ENCODE data around the gene SLC29A1. TPM values are rescaled to one million over a fixed set of nuclear protein-coding genes. Genes with fewer than 3 reads are reported as not detected.

The SLC29A1 gene
- total and polyA plus RNA-seq, 9 of the 15 experiments (the other 6 are each of a cell fraction or from before 2014, with no cell fraction given) = 18.9 to 170 (median 57.7) TPM

DNA sequence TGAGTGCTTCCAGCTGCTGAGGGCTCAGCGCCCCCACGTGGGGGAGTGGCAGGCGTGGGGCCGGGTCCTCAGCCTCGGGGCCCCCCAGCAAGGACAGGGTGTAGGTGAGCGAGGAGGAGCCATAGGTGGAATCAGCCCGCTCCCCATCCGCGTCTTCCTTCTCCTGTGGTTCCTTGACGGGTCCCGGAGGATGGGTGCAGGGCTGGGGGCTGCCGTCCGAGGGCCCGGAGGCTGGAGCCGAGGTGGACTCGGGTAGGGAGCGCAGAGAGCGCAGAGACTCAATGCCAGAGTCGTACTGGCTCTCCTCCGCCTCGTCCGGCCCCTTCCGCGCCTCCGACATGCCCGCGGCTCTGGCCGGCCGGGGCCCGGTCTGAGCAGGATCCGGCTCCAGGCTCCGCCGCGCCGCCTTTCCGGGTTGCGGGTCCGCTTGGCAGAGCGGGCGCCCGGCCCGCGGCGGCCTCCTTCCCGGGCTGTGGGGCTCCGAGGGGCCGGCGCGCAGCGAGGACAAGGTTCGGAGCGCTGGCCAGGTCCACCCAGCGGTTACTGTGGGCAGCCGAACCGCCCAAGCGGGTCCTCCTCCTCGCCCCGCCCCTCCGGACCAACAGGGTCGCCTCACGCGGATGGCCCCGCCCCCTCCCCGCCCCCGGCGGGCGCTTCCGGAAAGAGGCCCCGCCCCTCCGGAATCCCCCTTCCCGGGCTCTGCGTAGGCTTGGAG, 41.8 kb downstream of the SLC29A1 start, which contains the start of gene NFKBIE:
NFKBIE (minus strand) TSS at position 545 of the 715 bp plus-strand sequence; CDS start at position 340, 205 bp downstream.
- H2AFZ ChIP-seq (ENCODE audit: low read depth, low read length) = peak within 1 kb of the TSS; percentile 86
- CTCF ChIA-PET (ENCODE audit: low intra/inter-chr PET ratio) = interaction anchor here (0.6 to 1.0 kb wide), 2 partner anchors 73 to 168 kb away, joined by 3 to 5 read pairs; no protein-coding TSS in a partner anchor
- H3K27ac ChIP-seq (ENCODE audit: extremely low read depth, low read depth, low read length) = peak within 1 kb of the TSS; percentile 74
- peaks cover 26% of the 10 kb centered on the region; the same call in 1 of the 3 replicates for H3K36me3 ChIP-seq (ENCODE audit: control insufficient read depth, insufficient read depth, low read length)
- H3K9me1 ChIP-seq (ENCODE audit: control insufficient read depth, insufficient read depth, low read length) = no peaks in the 10 kb centered on the region
- POLR2A ChIA-PET = interaction anchor here (0.6 to 8.2 kb wide), 6 partner anchors 10 to 133 kb away, joined by 3 to 69 read pairs (median 4); partner anchors contain the start of genes CDC5L and HSP90AB1
- H3K9ac ChIP-seq (ENCODE audit: insufficient read depth in 1 of 2, low read depth in 2 of 2, low read length in 2 of 2) = peak within 1 kb of the TSS; percentile 74 to 94
- H3K79me2 ChIP-seq (ENCODE audit: control insufficient read depth, insufficient read depth, low read length) = peaks cover 17% of the 10 kb centered on the region
- peak within 1 kb of the TSS; percentile 90 for H3K4me2 ChIP-seq (ENCODE audit: insufficient read depth, low read length)
- BruUV-seq (replicated peaks) = no TSS peak
- H3K4me1 ChIP-seq (replicated peaks in 1 of 2; ENCODE audit: control insufficient read depth in 2 of 2, insufficient read depth in 2 of 2, low read length in 2 of 2) = peaks cover 19 to 31% of the 10 kb centered on the region in 2 experiments; a peak in 4 of 5 replicates
- H3K27me3 ChIP-seq (ENCODE audit: control insufficient read depth in 2 of 2, insufficient read depth in 2 of 2, low read length in 2 of 2) = peaks cover 16 to 17% of the 10 kb centered on the region in 2 experiments
- 0% methylated on average over 50 of the region's 72 CpGs for WGBS (ENCODE audit: insufficient coverage, low coverage, missing lambda C conversion rate)
- DNase-seq (ENCODE audit: extremely low read depth in 1 of 4, low spot score in 3 of 4) = peak; percentile 95 to 99 (median 99)
- peaks cover 3% of the 10 kb centered on the region; the same call in 1 of the 2 replicates for H4K20me1 ChIP-seq (replicated peaks; ENCODE audit: control insufficient read depth, insufficient read depth, low read length)
- peak; percentile 84 for ATAC-seq
- no peaks in the 10 kb centered on the region for H3K9me3 ChIP-seq (replicated peaks; ENCODE audit: control insufficient read depth, insufficient read depth, low read depth, low read length)
- H3K4me3 ChIP-seq = peak within 1 kb of the TSS; percentile 83
- peak; percentile 58 for FAIRE-seq
- intact Hi-C loops (cut with micrococcal nuclease) (loop anchor here (5.0 kb wide), 1 partner anchor 168 kb away; no protein-coding TSS in a partner anchor), in situ Hi-C loops (cut with MboI) (loop anchor here (5.0 kb wide), 1 partner anchor 77 kb away; the partner anchor contains the start of gene SPATS1)
- TF ChIP-seq BCOR (IDR thresholded peaks at IDR 0.05) (0 out of 2 replicates have a peak, but pooled peaks have one; percentile 41), KLF13 (tag; IDR thresholded peaks at IDR 0.05; ENCODE audit: borderline replicate concordance, low read depth) (0 out of 2 replicates have a peak, but pooled peaks have one; percentile 18), BMI1 (IDR thresholded peaks at IDR 0.05; ENCODE audit: low read length) (no peak), TCF3 (CRISPR knock-in tag; IDR thresholded peaks at IDR 0.05) (no peak), JUND (IDR thresholded peaks at IDR 0.05; ENCODE audit: borderline replicate concordance, low read depth, low read length) (peak; percentile 12), JUND (tag; IDR thresholded peaks at IDR 0.05; ENCODE audit: borderline replicate concordance, low read depth, low read length) (no peak), NFATC3 (IDR thresholded peaks at IDR 0.05) (no peak), USF1 (CRISPR knock-in tag; IDR thresholded peaks at IDR 0.05) (peak; percentile 65), KAT7 (CRISPR knock-in tag; IDR thresholded peaks at IDR 0.05; ENCODE audit: borderline replicate concordance) (peak; percentile 95), RBFOX2 (IDR thresholded peaks at IDR 0.05; ENCODE audit: low read depth, low read length) (peak; percentile 84), NONO (IDR thresholded peaks at IDR 0.05; ENCODE audit: low read depth in 2 of 2, low read length in 1 of 2) (peak in 1 of 2 experiments; percentile 43; a peak in 2 of 4 replicates), CREM (IDR thresholded peaks at IDR 0.05; ENCODE audit: low read depth) (peak; percentile 36; the same call in 1 of the 2 replicates)
- TF ChIP-seq, protein P1, sequence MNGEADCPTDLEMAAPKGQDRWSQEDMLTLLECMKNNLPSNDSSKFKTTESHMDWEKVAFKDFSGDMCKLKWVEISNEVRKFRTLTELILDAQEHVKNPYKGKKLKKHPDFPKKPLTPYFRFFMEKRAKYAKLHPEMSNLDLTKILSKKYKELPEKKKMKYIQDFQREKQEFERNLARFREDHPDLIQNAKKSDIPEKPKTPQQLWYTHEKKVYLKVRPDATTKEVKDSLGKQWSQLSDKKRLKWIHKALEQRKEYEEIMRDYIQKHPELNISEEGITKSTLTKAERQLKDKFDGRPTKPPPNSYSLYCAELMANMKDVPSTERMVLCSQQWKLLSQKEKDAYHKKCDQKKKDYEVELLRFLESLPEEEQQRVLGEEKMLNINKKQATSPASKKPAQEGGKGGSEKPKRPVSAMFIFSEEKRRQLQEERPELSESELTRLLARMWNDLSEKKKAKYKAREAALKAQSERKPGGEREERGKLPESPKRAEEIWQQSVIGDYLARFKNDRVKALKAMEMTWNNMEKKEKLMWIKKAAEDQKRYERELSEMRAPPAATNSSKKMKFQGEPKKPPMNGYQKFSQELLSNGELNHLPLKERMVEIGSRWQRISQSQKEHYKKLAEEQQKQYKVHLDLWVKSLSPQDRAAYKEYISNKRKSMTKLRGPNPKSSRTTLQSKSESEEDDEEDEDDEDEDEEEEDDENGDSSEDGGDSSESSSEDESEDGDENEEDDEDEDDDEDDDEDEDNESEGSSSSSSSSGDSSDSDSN (IDR thresholded peaks at IDR 0.05; ENCODE audit: borderline replicate concordance in 1 of 2, low read depth in 2 of 2, low read length in 2 of 2) = peak in 1 of 2 experiments; percentile 88; a peak in 2 of 4 replicates
- TF ChIP-seq, protein P2, sequence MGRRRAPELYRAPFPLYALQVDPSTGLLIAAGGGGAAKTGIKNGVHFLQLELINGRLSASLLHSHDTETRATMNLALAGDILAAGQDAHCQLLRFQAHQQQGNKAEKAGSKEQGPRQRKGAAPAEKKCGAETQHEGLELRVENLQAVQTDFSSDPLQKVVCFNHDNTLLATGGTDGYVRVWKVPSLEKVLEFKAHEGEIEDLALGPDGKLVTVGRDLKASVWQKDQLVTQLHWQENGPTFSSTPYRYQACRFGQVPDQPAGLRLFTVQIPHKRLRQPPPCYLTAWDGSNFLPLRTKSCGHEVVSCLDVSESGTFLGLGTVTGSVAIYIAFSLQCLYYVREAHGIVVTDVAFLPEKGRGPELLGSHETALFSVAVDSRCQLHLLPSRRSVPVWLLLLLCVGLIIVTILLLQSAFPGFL (CRISPR knock-in tag; IDR thresholded peaks at IDR 0.05) = peak; percentile 83; the same call in 1 of the 2 replicates
